ENCODE results near the gene LRRN2. TPM values are rescaled to one million over a fixed set of nuclear protein-coding genes. Genes with fewer than 3 reads are reported as not detected.

The LRRN2 gene
- polyA plus RNA-seq, 1 donor, result 5.9 TPM

DNA sequence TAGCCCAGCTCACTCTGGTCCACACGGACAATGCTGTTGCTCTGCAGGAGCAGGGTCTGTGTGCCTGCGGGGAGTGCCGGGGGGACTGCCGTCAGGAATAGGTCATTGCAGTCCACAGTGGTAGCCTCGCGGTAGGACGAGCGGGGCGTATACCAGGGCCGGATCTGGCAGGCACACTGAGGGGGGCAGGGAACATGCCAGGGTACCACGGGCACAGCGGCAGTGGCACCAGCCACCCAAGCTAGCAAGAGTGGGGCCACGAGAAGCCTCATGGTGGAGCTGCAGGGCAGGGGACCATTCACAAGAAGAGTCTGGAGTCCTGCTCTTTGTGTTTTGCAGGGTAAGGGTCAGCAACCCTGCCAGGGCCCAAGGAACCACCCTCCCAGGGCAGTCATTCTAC is 65.8 kb downstream of the LRRN2 start:
- H3K36me3 ChIP-seq (ENCODE audit: control insufficient read depth, insufficient read depth, low read length), result no peaks in the 10 kb centered on the region
- no peak for DNase-seq
- H3K4me1 ChIP-seq (ENCODE audit: control insufficient read depth, insufficient read depth, low read length), result peaks cover 23% of the 10 kb centered on the region
- peaks cover 3% of the 10 kb centered on the region for H3K27me3 ChIP-seq (ENCODE audit: control insufficient read depth, insufficient read depth, low read length)
- no peaks in the 10 kb centered on the region for H3K9me3 ChIP-seq (ENCODE audit: control insufficient read depth, low read depth, low read length)
- no peak overlapping the region for H3K27ac ChIP-seq (ENCODE audit: low read length)
- no peak overlapping the region for H3K4me3 ChIP-seq (ENCODE audit: low read length)
- WGBS (ENCODE audit: insufficient coverage, low lambda C conversion rate), result no CpG with 5 or more reads among the region's 13 CpGs

DNA sequence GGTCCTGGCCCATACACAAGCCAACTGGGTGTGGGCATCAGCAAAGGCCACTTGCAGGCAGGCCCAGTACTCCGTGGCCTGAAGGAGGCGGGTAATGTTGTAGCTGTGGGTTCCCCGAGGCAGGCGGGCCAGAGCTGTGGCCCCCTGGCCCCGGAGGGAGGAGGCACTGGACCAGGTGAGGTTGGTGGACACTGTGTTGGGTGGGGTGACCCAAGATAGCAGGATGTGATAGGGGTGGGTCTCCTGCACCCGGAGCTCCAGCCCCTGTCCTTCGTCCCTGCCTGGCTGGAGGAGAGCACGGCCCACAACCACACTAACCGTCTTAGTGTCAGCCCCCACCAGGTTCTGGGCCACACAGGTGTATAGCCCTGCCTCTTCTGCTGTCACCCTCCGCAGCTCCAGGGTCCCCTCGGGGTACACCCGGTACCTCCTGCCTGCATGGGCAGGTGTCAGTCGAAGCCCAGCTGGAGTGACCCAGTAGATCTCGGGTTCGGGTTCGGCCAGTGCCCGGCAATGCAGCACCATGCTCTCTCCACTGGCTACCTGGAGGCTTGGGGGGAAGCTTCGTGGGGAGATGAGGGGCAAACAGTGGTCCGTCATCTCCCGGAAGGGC is 67.3 kb downstream of the LRRN2 start:
- no peak for DNase-seq
- no CpG with 5 or more reads among the region's 20 CpGs for WGBS (ENCODE audit: insufficient coverage, low lambda C conversion rate)
- no peaks in the 10 kb centered on the region for H3K36me3 ChIP-seq (ENCODE audit: control insufficient read depth, insufficient read depth, low read length)
- H3K4me3 ChIP-seq (ENCODE audit: low read length), result no peak overlapping the region
- H3K27me3 ChIP-seq (ENCODE audit: control insufficient read depth, insufficient read depth, low read length), result peaks cover 3% of the 10 kb centered on the region
- no peaks in the 10 kb centered on the region for H3K9me3 ChIP-seq (ENCODE audit: control insufficient read depth, low read depth, low read length)
- peaks cover 9% of the 10 kb centered on the region for H3K4me1 ChIP-seq (ENCODE audit: control insufficient read depth, insufficient read depth, low read length)
- no peak overlapping the region for H3K27ac ChIP-seq (ENCODE audit: low read length)

DNA sequence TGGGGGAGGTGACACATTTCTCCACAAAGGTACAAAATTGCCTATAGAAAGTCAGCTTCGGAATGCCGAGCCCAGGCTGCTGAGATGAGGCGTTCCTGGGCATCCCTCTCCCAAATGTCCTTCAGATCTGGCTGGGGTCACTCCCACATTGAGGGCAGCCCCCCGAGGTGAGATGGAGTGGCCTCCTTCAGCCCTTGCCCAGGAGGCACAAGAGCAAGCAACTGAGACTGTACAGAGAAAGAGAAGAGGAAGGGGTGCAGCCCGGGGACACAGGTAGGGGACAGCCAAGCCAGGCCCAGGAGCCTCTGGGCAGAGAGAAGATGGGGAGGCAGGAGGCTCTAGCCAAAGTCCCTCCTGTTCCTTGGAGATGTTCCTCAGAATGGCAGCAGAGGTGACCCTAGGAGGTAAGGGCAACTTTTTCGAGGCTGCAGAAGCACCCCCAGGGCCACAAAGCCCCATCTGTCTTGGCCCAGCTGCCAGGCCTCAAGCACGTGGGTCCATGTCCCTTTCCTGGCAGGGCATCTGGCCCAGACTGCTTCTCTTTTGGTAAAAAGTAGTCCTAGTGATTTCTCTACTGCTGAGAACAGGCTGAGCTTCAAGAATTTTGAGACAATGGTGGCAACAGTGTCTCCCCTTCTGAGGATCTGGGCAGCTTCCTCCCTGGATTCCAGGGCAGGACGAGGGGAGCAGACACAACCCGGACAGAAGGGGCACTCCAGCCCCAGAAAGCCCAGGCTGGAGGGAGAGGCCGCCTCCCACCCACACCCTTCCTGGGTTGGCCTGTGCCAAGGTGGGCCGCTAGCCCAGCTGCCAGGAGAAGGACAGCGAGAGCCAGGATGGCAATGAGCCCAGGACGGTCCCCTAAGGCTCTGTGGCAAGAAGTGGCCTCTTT is 68.0 kb downstream of the LRRN2 start:
- DNase-seq, result no peak
- Histone ChIP-seq H3K27ac (ENCODE audit: low read length) (no peak overlapping the region), H3K4me1 (ENCODE audit: control insufficient read depth, insufficient read depth, low read length) (peaks cover 1% of the 10 kb centered on the region), H3K36me3 (ENCODE audit: control insufficient read depth, insufficient read depth, low read length) (no peaks in the 10 kb centered on the region), H3K9me3 (ENCODE audit: control insufficient read depth, low read depth, low read length) (no peaks in the 10 kb centered on the region), H3K27me3 (ENCODE audit: control insufficient read depth, insufficient read depth, low read length) (peaks cover 3% of the 10 kb centered on the region), H3K4me3 (ENCODE audit: low read length) (no peak overlapping the region)
- WGBS (ENCODE audit: insufficient coverage, low lambda C conversion rate), result no CpG with 5 or more reads among the region's 13 CpGs

DNA sequence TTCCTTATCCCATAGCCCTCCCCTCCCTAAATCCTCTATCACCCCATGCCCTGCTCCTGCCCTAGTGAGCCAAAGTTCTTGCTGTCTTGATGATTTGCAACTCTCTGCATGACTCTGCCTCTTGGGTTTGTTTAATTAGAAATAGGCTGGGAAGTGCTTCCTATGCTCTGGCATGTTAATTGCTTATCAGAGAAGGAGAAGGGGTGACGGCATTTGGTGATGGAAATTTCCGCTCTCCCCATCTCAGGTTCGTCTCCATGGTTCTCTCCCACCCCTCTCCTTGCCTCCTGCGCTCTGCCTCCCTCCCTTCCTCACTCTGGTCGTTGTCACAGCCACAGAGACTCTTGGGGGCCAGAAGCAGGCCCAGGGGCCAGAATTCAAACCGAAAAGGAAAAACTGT is 68.9 kb downstream of the LRRN2 start:
- no peak for DNase-seq
- no peak overlapping the region for H3K27ac ChIP-seq (ENCODE audit: low read length)
- no CpG with 5 or more reads among the region's 6 CpGs for WGBS (ENCODE audit: insufficient coverage, low lambda C conversion rate)
- no peak overlapping the region for H3K4me3 ChIP-seq (ENCODE audit: low read length)
- H3K4me1 ChIP-seq (ENCODE audit: control insufficient read depth, insufficient read depth, low read length), result no peaks in the 10 kb centered on the region
- H3K36me3 ChIP-seq (ENCODE audit: control insufficient read depth, insufficient read depth, low read length), result no peaks in the 10 kb centered on the region
- H3K27me3 ChIP-seq (ENCODE audit: control insufficient read depth, insufficient read depth, low read length), result peaks cover 3% of the 10 kb centered on the region
- no peaks in the 10 kb centered on the region for H3K9me3 ChIP-seq (ENCODE audit: control insufficient read depth, low read depth, low read length)

DNA sequence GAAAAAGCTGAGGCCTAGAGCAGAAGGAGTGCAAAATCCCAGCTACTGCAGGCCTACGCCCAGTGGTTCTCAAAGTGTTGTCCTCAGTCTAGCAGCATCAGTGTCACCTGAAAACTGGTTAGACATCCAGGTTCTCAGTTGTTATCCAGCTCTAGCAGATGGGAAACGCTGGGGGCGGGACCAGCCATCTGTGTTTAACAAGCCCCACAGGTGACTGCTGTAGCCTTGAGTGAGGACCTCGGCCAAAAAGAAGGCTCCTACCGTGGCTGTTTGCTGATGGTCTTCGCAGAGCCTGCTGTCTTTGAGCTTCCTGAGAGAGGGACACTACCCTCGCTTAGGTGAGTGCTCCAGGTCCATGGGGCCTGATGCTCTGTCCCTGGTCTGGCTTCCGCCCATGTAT is 69.7 kb downstream of the LRRN2 start:
- Histone ChIP-seq H3K27ac (ENCODE audit: low read length) (no peak overlapping the region), H3K4me1 (ENCODE audit: control insufficient read depth, insufficient read depth, low read length) (no peaks in the 10 kb centered on the region), H3K4me3 (ENCODE audit: low read length) (no peak overlapping the region), H3K36me3 (ENCODE audit: control insufficient read depth, insufficient read depth, low read length) (no peaks in the 10 kb centered on the region), H3K27me3 (ENCODE audit: control insufficient read depth, insufficient read depth, low read length) (peaks cover 3% of the 10 kb centered on the region), H3K9me3 (ENCODE audit: control insufficient read depth, low read depth, low read length) (no peaks in the 10 kb centered on the region)
- DNase-seq, result no peak
- WGBS (ENCODE audit: insufficient coverage, low lambda C conversion rate), result no CpG with 5 or more reads among the region's 8 CpGs

DNA sequence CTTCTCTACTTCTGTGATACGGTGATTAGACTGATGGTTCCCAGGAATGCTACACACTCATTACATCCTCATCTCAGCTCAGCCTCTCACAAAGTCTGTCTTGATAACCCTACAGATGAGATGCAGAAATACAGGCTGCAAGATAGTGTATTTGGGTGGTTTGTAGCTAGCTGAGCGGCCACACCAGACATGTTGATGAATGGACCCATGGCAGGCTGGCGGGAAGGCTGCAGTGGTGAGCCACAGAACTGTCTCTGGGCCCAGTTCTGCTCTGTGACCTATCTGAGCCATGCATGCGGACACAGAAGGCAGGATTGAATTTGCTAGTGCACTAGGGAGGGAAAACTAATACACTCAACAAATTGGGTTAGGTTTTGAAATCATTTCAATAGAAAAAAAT is 71.9 kb downstream of the LRRN2 start:
- H3K27me3 ChIP-seq (ENCODE audit: control insufficient read depth, insufficient read depth, low read length), result peaks cover 3% of the 10 kb centered on the region
- H3K4me1 ChIP-seq (ENCODE audit: control insufficient read depth, insufficient read depth, low read length), result no peaks in the 10 kb centered on the region
- no peak overlapping the region for H3K4me3 ChIP-seq (ENCODE audit: low read length)
- no CpG with 5 or more reads among the region's 4 CpGs for WGBS (ENCODE audit: insufficient coverage, low lambda C conversion rate)
- no peaks in the 10 kb centered on the region for H3K9me3 ChIP-seq (ENCODE audit: control insufficient read depth, low read depth, low read length)
- no peaks in the 10 kb centered on the region for H3K36me3 ChIP-seq (ENCODE audit: control insufficient read depth, insufficient read depth, low read length)
- H3K27ac ChIP-seq (ENCODE audit: low read length), result no peak overlapping the region
- no peak for DNase-seq

DNA sequence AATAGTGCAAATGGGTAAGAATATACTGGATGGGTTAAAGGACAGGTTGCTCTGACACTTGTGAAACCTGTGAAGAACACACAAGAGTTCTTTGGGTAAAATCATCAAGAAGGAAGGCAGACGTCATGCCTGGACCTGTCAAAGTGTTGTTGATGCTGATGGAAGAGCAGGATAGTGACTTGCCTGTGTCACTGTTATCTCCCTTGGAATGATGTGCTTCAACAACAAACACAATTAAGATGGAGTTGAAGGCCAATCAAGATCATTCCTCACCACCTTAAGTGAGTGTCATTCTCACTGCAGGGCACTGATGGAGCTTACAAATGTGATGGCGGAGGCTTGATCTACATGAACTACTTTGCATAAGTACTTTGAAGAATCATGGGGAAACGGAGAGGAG is 73.2 kb downstream of the LRRN2 start:
- Histone ChIP-seq H3K27me3 (ENCODE audit: control insufficient read depth, insufficient read depth, low read length) (peaks cover 3% of the 10 kb centered on the region), H3K4me3 (ENCODE audit: low read length) (no peak overlapping the region), H3K36me3 (ENCODE audit: control insufficient read depth, insufficient read depth, low read length) (no peaks in the 10 kb centered on the region), H3K27ac (ENCODE audit: low read length) (no peak overlapping the region), H3K9me3 (ENCODE audit: control insufficient read depth, low read depth, low read length) (no peaks in the 10 kb centered on the region), H3K4me1 (ENCODE audit: control insufficient read depth, insufficient read depth, low read length) (no peaks in the 10 kb centered on the region)
- no peak for DNase-seq
- WGBS (ENCODE audit: insufficient coverage, low lambda C conversion rate), result 100% methylated on average over 1 of the region's 3 CpGs

DNA sequence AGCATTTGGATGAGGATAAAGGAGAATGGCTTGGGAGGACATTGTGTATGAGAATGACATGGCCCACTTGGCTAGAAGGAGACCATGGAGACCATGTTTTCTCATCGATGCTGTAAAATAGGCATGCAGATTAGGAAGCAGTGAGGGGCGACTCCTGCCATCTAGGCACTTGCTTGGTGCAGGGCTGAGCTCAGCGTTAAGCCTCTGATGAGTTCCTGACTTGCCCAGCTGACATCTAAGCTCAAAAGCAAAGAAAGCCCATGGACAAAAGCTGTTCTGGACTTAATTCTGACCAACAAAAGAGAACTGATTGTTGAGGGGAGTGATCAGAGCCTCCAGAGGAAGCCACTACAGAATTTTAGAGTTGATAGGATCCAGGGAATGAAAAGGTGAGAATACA is 74.5 kb downstream of the LRRN2 start:
- DNase-seq, result no peak
- WGBS (ENCODE audit: insufficient coverage, low lambda C conversion rate), result no CpG with 5 or more reads among the region's 3 CpGs
- no peaks in the 10 kb centered on the region for H3K4me1 ChIP-seq (ENCODE audit: control insufficient read depth, insufficient read depth, low read length)
- H3K27me3 ChIP-seq (ENCODE audit: control insufficient read depth, insufficient read depth, low read length), result peaks cover 3% of the 10 kb centered on the region
- no peaks in the 10 kb centered on the region for H3K9me3 ChIP-seq (ENCODE audit: control insufficient read depth, low read depth, low read length)
- no peaks in the 10 kb centered on the region for H3K36me3 ChIP-seq (ENCODE audit: control insufficient read depth, insufficient read depth, low read length)
- no peak overlapping the region for H3K27ac ChIP-seq (ENCODE audit: low read length)
- H3K4me3 ChIP-seq (ENCODE audit: low read length), result no peak overlapping the region

DNA sequence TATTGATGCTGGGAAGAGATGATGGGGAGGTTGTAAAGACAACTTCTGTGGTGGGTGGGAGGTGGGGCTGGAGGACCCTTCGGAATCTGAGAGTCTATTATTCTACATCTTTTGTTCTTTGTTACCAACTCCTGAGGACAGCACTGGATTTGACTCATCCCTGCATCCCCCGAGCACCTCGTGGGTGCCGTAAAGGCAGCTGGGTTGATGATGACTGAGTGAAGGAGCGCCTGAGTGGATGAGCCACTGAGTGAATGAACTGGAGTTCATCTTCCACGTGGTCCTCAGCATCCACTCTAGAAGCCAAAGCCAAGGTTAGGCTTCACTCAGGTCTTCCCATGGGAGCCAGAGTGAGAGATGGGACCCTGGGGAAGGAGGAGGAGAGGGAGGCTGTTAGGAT is 77.6 kb downstream of the LRRN2 start:
- Histone ChIP-seq H3K27ac (ENCODE audit: low read length) (no peak overlapping the region), H3K4me3 (ENCODE audit: low read length) (no peak overlapping the region), H3K9me3 (ENCODE audit: control insufficient read depth, low read depth, low read length) (no peaks in the 10 kb centered on the region), H3K4me1 (ENCODE audit: control insufficient read depth, insufficient read depth, low read length) (peaks cover 4% of the 10 kb centered on the region), H3K36me3 (ENCODE audit: control insufficient read depth, insufficient read depth, low read length) (no peaks in the 10 kb centered on the region), H3K27me3 (ENCODE audit: control insufficient read depth, insufficient read depth, low read length) (peaks cover 3% of the 10 kb centered on the region)
- WGBS (ENCODE audit: insufficient coverage, low lambda C conversion rate), result 100% methylated on average over 1 of the region's 6 CpGs
- DNase-seq, result no peak

DNA sequence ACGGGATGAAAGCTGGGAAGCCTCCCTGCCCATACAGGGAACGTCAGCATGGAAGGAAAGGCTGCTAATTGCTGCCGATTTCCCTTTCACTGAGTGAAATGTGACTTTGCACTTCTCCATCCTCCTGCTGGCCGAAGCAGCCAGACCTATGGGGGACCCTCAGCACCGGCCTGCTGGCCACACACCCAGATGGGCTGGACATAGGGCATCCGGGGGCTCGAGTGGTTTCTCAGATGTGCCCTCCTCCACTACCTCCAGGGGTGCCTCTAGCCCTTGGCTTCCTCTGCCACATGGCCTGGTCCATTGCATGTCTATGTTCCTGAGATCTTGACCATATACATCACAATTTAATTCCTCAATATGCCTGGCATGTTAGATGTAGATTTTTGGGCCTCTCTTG is 79.7 kb downstream of the LRRN2 start:
- no peak overlapping the region for H3K27ac ChIP-seq (ENCODE audit: low read length)
- WGBS (ENCODE audit: insufficient coverage, low lambda C conversion rate), result no CpG with 5 or more reads among the region's 7 CpGs
- no peaks in the 10 kb centered on the region for H3K9me3 ChIP-seq (ENCODE audit: control insufficient read depth, low read depth, low read length)
- peaks cover 3% of the 10 kb centered on the region for H3K27me3 ChIP-seq (ENCODE audit: control insufficient read depth, insufficient read depth, low read length)
- H3K36me3 ChIP-seq (ENCODE audit: control insufficient read depth, insufficient read depth, low read length), result no peaks in the 10 kb centered on the region
- no peak for DNase-seq
- H3K4me3 ChIP-seq (ENCODE audit: low read length), result no peak overlapping the region
- peaks cover 6% of the 10 kb centered on the region for H3K4me1 ChIP-seq (ENCODE audit: control insufficient read depth, insufficient read depth, low read length)
